ENCODE measurements around the gene NOTCH4.

The NOTCH4 gene

GRCh38 chr6:32151863-32152768 is 71.8 kb downstream of the NOTCH4 start, which contains the start of gene PRRT1:
Gene PRRT1 (minus strand): TSS chr6:32151939. CDS start chr6:32151827, 112 bp downstream.
- TF ChIP-seq POLR2A (IDR thresholded peaks at IDR 0.05; ENCODE audit: low read depth, low read length) (no peak), POLR2AphosphoS5 (IDR thresholded peaks at IDR 0.05; ENCODE audit: low read depth, low read length) (no peak), TAF1 (IDR thresholded peaks at IDR 0.05; ENCODE audit: borderline replicate concordance, low read depth, low read length) (no peak)
- DNase-seq (ENCODE audit: insufficient read length) (no peak), FAIRE-seq (no peak)

GRCh38 chr6:32151181-32151862 is 72.5 kb downstream of the NOTCH4 start:
- no peak for DNase-seq (ENCODE audit: insufficient read length)
- TF ChIP-seq POLR2AphosphoS5 (IDR thresholded peaks at IDR 0.05; ENCODE audit: low read depth, low read length) = no peak
- no peak for TF ChIP-seq TAF1 (IDR thresholded peaks at IDR 0.05; ENCODE audit: borderline replicate concordance, low read depth, low read length)
- no peak for TF ChIP-seq POLR2A (IDR thresholded peaks at IDR 0.05; ENCODE audit: low read depth, low read length)
- no peak for FAIRE-seq

DNA sequence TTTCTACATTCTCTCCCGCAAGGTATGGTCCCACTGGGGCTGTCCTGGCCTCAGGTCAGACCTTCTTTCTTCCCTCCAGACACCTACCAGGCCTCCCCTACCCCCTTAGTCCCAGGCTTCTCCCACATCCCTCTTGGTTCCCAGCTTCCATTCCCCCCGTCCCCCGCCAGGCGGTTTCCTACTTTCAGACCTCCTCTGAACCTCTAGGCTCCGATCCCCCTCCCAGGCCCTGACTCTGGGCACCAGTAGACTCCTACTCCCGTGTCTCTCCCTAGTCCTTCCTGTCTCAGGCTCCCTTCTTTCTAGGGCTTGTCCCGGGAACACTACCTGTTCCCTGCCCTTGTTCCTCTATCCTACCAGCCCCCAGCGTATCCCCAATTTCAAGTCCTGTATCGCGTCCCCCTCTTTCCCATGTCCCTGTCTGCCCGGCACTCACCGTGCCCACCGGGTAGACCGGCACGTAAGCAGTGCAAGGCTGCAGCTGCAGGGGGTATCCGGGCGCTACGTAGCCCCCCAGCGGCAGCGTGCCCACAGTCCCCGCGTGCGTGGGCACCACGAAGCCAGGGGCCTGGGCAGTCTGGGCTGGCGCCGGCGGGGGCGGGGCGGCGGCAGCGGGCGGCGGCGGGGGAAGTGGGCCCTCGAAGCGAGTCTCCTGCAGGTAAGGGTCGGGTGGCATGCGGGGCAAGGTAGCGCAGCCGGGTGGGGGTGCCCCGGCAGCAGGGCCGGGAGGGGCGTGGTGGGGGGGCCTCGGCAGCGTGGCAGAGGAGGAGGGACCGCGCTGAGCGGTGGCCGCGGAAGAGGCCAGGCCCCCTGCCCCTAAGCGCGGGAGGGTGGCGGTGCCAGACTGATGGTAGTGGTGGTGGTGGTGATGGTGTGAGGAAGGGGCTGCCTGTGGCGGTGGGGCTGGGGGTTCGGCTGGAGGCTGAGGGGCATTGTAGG is 73.7 kb downstream of the NOTCH4 start:
- no peak for TF ChIP-seq TAF1 (IDR thresholded peaks at IDR 0.05; ENCODE audit: borderline replicate concordance, low read depth, low read length)
- no peak for TF ChIP-seq POLR2AphosphoS5 (IDR thresholded peaks at IDR 0.05; ENCODE audit: low read depth, low read length)
- TF ChIP-seq POLR2A (IDR thresholded peaks at IDR 0.05; ENCODE audit: low read depth, low read length) = no peak
- DNase-seq (ENCODE audit: insufficient read length) (no peak), FAIRE-seq (no peak)

DNA sequence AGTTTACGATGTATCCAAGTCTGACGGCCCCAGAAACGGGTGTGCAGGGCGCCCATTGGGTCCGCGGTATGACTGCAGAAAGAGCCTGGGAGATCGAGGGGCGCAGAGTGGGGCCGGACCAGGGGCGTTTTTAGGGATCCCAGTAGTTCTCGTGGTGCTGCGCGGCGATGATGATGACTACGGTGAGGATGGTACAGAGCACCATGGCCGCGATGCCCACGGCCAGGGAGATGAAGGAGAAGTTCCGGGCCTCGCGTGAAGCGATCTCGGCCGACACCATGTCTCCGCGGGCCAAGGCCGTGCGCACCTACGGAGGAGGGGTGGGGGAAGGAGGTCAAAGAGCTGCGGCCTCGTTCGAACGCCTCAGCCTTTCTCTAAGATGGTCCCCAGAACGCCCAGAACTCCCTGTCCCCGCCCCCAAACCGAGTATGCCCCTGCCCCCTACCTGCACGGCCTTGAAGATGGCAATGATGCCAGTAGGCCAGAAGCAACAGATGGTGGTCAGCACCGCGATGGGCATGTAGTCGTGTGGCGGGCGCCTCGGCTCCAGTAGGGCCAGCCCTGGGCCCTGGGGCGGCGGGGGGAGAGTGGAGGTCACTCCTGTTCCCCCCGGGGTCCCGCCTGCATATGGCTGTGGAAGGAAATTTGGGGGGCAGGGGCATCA is 74.6 kb downstream of the NOTCH4 start:
- FAIRE-seq (no peak), DNase-seq (ENCODE audit: insufficient read length) (no peak)
- no peak for TF ChIP-seq POLR2AphosphoS5 (IDR thresholded peaks at IDR 0.05; ENCODE audit: low read depth, low read length)
- TF ChIP-seq TAF1 (IDR thresholded peaks at IDR 0.05; ENCODE audit: borderline replicate concordance, low read depth, low read length) = no peak
- no peak for TF ChIP-seq POLR2A (IDR thresholded peaks at IDR 0.05; ENCODE audit: low read depth, low read length)

DNA sequence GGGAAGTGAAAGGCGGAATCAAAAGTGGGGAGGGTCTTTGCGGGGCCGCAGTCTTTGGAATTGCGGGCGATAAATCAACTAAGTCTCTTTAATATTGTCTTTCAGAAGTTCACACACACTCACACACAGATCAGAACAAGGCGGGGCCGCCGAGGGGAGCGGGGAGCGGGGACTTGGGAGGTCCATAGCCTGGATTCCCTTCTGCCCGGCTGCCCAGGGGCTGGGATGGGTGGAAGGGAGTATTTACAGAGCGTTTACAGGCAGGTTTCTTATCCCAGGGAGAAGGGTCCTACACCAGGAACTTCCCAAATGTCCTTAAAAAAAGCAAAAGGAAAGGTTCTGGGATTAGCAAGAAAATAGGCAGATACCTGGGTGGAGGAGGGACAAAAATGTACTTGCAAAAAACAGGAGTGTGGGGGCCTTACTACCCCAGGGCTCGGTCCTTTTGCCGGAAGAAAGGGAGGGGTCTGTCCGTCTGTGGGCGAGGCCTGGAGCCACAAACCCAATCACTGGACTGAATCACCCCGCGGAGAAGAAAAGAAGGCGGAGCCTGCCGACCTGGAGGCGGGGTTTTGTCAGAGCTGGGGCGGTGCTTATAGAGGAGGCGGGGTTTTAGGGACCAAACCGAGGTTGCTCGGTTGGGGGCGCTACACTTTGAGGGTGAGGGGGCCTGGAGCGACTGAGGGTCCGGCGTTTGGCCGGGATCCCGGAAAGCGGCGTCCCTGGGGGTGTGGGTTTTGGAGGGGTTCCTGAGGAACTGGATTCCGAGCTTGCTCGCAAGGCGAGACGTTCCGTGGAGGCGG is 75.4 kb downstream of the NOTCH4 start:
- TF ChIP-seq POLR2A (IDR thresholded peaks at IDR 0.05; ENCODE audit: low read depth, low read length) (no peak), TAF1 (IDR thresholded peaks at IDR 0.05; ENCODE audit: borderline replicate concordance, low read depth, low read length) (no peak), POLR2AphosphoS5 (IDR thresholded peaks at IDR 0.05; ENCODE audit: low read depth, low read length) (no peak)
- FAIRE-seq (no peak), DNase-seq (ENCODE audit: insufficient read length) (no peak)

- no peak for DNase-seq (ENCODE audit: insufficient read length)
- no peak for FAIRE-seq
- TF ChIP-seq POLR2AphosphoS5 (IDR thresholded peaks at IDR 0.05; ENCODE audit: low read depth, low read length) = no peak
- TF ChIP-seq TAF1 (IDR thresholded peaks at IDR 0.05; ENCODE audit: borderline replicate concordance, low read depth, low read length) = no peak
- no peak for TF ChIP-seq POLR2A (IDR thresholded peaks at IDR 0.05; ENCODE audit: low read depth, low read length)
These were observed 76.3 kb downstream of the NOTCH4 start for GRCh38 chr6:32147401-32148132.

GRCh38 chr6:32146687-32147086 is 77.2 kb downstream of the NOTCH4 start:
- no peak for TF ChIP-seq POLR2A (IDR thresholded peaks at IDR 0.05; ENCODE audit: low read depth, low read length)
- TF ChIP-seq POLR2AphosphoS5 (IDR thresholded peaks at IDR 0.05; ENCODE audit: low read depth, low read length) = no peak
- no peak for TF ChIP-seq TAF1 (IDR thresholded peaks at IDR 0.05; ENCODE audit: borderline replicate concordance, low read depth, low read length)
- DNase-seq (ENCODE audit: insufficient read length) (no peak), FAIRE-seq (no peak)

- no peak for FAIRE-seq
- DNase-seq (ENCODE audit: insufficient read length) = no peak
- TF ChIP-seq POLR2A (IDR thresholded peaks at IDR 0.05; ENCODE audit: low read depth, low read length) (no peak), POLR2AphosphoS5 (IDR thresholded peaks at IDR 0.05; ENCODE audit: low read depth, low read length) (no peak), TAF1 (IDR thresholded peaks at IDR 0.05; ENCODE audit: borderline replicate concordance, low read depth, low read length) (no peak)
These were observed 77.6 kb downstream of the NOTCH4 start for GRCh38 chr6:32146287-32146686.

Data from GM12892 (cell line).